ENCODE measurements around the gene SHB.

DNA sequence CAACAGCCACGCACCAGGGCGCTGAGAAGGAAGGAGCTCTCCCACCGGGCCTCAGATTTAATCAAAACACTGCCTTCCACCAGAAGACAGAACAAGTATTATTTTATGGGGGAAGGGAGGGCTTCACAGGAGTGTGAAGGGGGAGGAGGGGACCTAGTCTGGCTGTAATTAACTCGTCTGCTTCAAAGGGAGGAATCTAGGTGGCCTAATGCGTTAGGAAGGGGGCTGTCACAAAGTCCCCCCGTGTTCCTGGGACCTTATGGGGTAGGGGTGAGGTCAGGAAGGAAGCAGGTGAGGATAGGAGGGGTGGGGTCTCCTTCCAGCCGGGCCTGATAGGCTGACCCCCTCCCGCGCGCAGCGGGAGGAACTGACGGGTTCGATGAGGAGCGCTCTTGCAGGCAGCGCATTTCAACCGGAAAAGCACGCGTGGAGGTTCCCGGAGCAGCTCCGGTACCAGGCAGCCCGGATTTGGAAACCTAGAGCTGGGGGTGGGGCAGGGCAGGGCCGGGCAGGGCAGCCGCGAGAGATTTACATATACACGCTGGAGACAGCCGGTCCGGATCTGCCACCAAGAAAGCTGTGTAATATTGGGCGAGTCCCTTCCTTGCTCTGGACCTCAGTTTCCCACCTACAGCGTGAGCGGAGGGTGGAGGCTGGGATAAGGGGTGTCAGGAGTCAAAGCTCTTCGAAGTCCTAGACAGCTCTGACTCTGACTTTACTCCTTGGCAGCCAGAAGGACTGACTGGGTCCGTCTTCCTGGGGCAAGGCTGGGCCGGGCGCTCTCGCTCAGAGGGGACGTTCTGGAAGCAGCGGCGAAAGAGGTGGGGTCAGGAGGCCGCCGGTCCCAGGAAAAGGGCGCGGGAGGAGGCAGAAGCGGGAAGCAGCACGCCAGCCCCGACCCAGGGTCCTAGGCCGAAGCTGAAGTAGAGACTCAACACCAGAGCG is 1.8 kb downstream of the SHB start:
- TF ChIP-seq CTCF (optimal IDR thresholded peaks at IDR 0.05 in 1 of 3, IDR thresholded peaks at IDR 0.05 in 1 of 3, conservative IDR thresholded peaks at IDR 0.05 in 1 of 3; ENCODE audit: extremely low read depth in 1 of 3, insufficient read depth in 2 of 3, low read length in 3 of 3) (no peak), EZH2 (IDR thresholded peaks at IDR 0.05; ENCODE audit: low read length) (no peak)
